Peyer's patch (tissue), 4 donors: ENCODE measurements around the gene INTS6. TPM values are rescaled to one million over a fixed set of nuclear protein-coding genes. Genes with fewer than 3 reads are reported as not detected.

Experiments used
- DNase-seq, 3 donors: peaks; one replicate each; pipeline ENCODE4 v3.0.0-alpha.2; 2017 to 2019
- H3K27ac ChIP-seq, 4 donors: fragments of 200-600 bp; sonication (generic); one replicate each; pipeline ENCODE4 v1.5.1; 2016 to 2019
- H3K27me3 ChIP-seq, 2 donors: fragments of 200-600 bp; sonication (generic); one replicate each; pipeline ENCODE4 v1.5.1; 2019
- H3K36me3 ChIP-seq, 3 donors: fragments of 200-600 bp; sonication (generic); one replicate each; pipeline ENCODE4 v1.5.1; 2016 to 2019
- H3K4me1 ChIP-seq, 4 donors: fragments of 200-600 bp; sonication (generic); one replicate each; pipeline ENCODE4 v1.5.1; 2016 to 2019
- H3K4me3 ChIP-seq, 4 donors: fragments of 200-600 bp; sonication (generic); 1 replicate in 3 of 4; 2 replicates in 1 of 4; pipeline ENCODE4 v1.5.1; 2016 to 2019; ENCODE audit warnings: mild to moderate bottlenecking in 1 of 4
- H3K9me3 ChIP-seq, 4 donors: fragments of 200-600 bp; sonication (generic); one replicate each; pipeline ENCODE4 v1.5.1; 2016 to 2019; ENCODE audit warnings: mild to moderate bottlenecking in 1 of 4
- CTCF ChIP-seq, 6 experiments: fragments of 450-650 bp in 4 of 6; fragments of 200-600 bp in 2 of 6; sonication (generic) in 1 of 6; IDR thresholded peaks; one replicate each; pipeline ENCODE4 v1.5.1; 2017 to 2019; ENCODE audit warnings: antibody characterized with exemption in 6 of 6, mild to moderate bottlenecking in 3 of 6, moderate library complexity in 1 of 6
- POLR2A ChIP-seq, 2 donors: fragments of 450-650 bp; IDR thresholded peaks; one replicate each; pipeline ENCODE4 v1.5.1; 2017; ENCODE audit warnings: antibody characterized with exemption in 2 of 2, mild to moderate bottlenecking in 2 of 2, moderate library complexity in 2 of 2
- total RNA-seq, 4 donors: library from RNA; depleted of rRNA; stranded (reverse); fragments of >200 nt; gene quantifications; one replicate each; pipeline ENCODE4 v1.1.0, GENCODE V29; 2016

The INTS6 gene
- total RNA-seq, 4 donors from 2014 or later: 28.9 to 46.4 (median 33.5) TPM

GRCh38 chr13:51330791-51331190, 122.0 kb downstream of the INTS6 start:
- Histone ChIP-seq H3K4me3 (no peak overlapping the region), H3K9me3 (no peaks in the 10 kb centered on the region), H3K27me3 (no peaks in the 10 kb centered on the region), H3K36me3 (no peaks in the 10 kb centered on the region), H3K4me1 (no peaks in the 10 kb centered on the region), H3K27ac (no peak overlapping the region)
- TF ChIP-seq CTCF (IDR thresholded peaks at IDR 0.05): no peak
- no peak for TF ChIP-seq POLR2A (IDR thresholded peaks at IDR 0.05)
- no peak for DNase-seq

DNA sequence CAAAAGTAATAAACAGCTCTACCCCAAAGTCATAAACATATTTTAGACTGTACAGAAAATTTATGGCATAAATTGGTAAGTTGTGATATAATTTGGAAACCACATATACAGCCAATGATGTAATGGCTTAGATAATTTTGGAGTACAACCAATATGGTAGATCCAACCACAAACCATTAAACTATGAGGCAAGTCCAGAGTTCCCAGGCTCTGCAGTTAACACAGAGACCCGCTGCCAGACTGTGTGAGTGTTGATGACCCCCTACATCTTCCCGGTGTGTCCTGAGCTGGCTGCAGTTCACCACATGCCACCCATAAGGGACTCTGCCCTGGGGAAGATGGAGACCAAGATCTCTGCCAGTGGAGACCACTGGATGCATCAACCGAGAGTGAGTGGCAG, 123.2 kb downstream of the INTS6 start:
- H3K27me3 ChIP-seq: no peaks in the 10 kb centered on the region
- H3K27ac ChIP-seq: no peak overlapping the region
- no peaks in the 10 kb centered on the region for H3K36me3 ChIP-seq
- no peak overlapping the region for H3K4me3 ChIP-seq
- no peak for DNase-seq
- H3K9me3 ChIP-seq: no peaks in the 10 kb centered on the region
- no peaks in the 10 kb centered on the region for H3K4me1 ChIP-seq
- no peak for TF ChIP-seq POLR2A (IDR thresholded peaks at IDR 0.05)
- no peak for TF ChIP-seq CTCF (IDR thresholded peaks at IDR 0.05)

DNA sequence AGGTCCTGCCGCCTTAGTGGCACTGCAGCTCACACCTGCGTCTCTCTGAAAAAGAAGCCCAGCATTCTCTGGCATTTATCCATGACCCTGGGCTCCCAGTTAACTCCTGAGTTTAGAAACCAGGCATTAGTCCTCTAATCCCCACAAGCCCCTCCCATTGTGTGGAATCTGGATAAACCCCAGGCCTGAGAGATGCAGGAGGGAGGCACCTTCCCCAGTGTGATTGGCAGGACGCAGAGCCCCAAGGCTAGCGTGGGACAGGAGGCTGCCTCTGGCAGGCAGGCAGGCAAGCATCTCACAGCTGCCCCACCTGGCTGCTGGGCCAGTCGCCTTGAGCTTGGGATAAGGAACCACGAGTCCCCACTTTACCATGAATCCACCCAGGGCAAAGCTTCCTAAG, 124.3 kb downstream of the INTS6 start:
- no peak for TF ChIP-seq CTCF (IDR thresholded peaks at IDR 0.05)
- no peak for TF ChIP-seq POLR2A (IDR thresholded peaks at IDR 0.05)
- no peaks in the 10 kb centered on the region for H3K27me3 ChIP-seq
- H3K4me1 ChIP-seq: no peaks in the 10 kb centered on the region
- H3K27ac ChIP-seq: no peak overlapping the region
- DNase-seq: no peak
- H3K9me3 ChIP-seq: no peaks in the 10 kb centered on the region
- H3K36me3 ChIP-seq: no peaks in the 10 kb centered on the region
- H3K4me3 ChIP-seq: no peak overlapping the region

DNA sequence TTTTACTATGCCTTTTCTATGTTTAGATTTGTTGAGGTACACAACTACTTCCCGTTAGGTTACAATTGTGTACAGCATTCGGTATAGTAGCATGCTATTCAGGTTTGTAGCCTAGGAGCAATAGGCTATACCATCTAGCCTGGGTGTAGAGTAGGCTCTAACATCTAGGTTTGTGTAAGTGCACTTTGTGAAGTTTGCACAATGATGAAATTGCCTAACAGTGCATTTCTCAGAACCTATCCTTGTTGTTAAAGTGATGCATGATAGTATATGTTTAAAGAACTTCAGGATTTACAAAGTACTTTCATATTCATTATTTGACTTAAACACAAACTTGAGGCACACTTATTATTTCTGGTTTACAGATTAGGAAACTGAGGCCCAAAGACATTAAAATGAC, 124.9 kb downstream of the INTS6 start:
- no peak overlapping the region for H3K4me3 ChIP-seq
- no peak for DNase-seq
- H3K27me3 ChIP-seq: no peaks in the 10 kb centered on the region
- H3K4me1 ChIP-seq: no peaks in the 10 kb centered on the region
- TF ChIP-seq POLR2A (IDR thresholded peaks at IDR 0.05) (no peak), CTCF (IDR thresholded peaks at IDR 0.05) (no peak)
- no peaks in the 10 kb centered on the region for H3K9me3 ChIP-seq
- H3K36me3 ChIP-seq: no peaks in the 10 kb centered on the region
- H3K27ac ChIP-seq: no peak overlapping the region

DNA sequence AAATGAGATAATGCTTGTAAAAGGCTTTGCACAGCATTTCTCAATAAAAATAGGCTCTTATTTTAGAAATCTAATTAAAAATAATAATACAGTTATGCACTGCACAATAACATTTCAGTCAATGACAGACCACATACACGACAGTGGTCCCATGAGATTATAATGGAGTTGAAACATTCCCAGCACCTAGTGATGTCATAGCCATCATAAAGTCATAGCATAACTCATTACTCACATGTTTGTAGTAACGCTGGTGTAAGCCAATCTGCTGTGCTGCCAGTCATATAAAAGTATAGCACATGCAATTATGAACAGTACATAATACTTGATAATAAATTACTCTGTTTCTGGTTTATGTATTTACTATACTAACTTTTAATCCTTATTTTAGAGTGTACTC, 126.1 kb downstream of the INTS6 start:
- no peak overlapping the region for H3K4me3 ChIP-seq
- no peaks in the 10 kb centered on the region for H3K9me3 ChIP-seq
- no peak for DNase-seq
- H3K27me3 ChIP-seq: no peaks in the 10 kb centered on the region
- no peak overlapping the region for H3K27ac ChIP-seq
- TF ChIP-seq POLR2A (IDR thresholded peaks at IDR 0.05) (no peak), CTCF (IDR thresholded peaks at IDR 0.05) (no peak)
- no peaks in the 10 kb centered on the region for H3K36me3 ChIP-seq
- H3K4me1 ChIP-seq: no peaks in the 10 kb centered on the region

DNA sequence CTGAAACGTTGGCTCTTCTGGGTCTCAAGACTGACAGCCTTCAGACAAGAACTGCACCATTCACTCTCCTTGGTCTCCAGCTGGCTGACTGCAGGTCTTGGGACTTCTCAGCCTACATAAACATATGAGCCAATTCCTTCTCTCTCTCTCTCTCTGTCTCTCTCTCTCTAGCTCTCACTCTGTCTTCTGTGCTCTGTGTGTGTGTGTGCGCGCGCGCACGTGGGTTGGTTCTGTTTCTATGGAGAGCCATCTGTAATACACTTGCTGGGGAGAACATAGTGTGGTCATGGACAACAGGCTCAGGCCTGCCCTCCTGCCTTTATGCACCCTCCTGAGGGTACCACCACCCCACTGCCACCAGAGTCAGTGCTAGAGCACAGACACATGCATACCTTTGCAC, 127.0 kb downstream of the INTS6 start:
- no peaks in the 10 kb centered on the region for H3K36me3 ChIP-seq
- TF ChIP-seq CTCF (IDR thresholded peaks at IDR 0.05) (no peak), POLR2A (IDR thresholded peaks at IDR 0.05) (no peak)
- H3K9me3 ChIP-seq: no peaks in the 10 kb centered on the region
- no peaks in the 10 kb centered on the region for H3K4me1 ChIP-seq
- no peak for DNase-seq
- H3K27ac ChIP-seq: no peak overlapping the region
- no peaks in the 10 kb centered on the region for H3K27me3 ChIP-seq
- H3K4me3 ChIP-seq: no peak overlapping the region
